H1 (cell line): ENCODE measurements around the gene BCL2A1. TPM values are rescaled to one million over a fixed set of nuclear protein-coding genes. Genes with fewer than 3 reads are reported as not detected.

ENCODE experiments used
- CTCF ChIA-PET: fragments of 300-600 bp; sonication (Branson Sonifier 250); formaldehyde crosslinking; loops from one replicate; lab custom pipeline; 2021; ENCODE audit not compliant: partially characterized antibody; lab: Charles Lee
- POLR2A ChIA-PET: fragments of 300-600 bp; sonication (Branson Sonifier 250); formaldehyde crosslinking; loops from one replicate; lab custom pipeline; 2021; ENCODE audit warnings: inconsistent platforms; ENCODE audit not compliant: partially characterized antibody; lab: Charles Lee
- DNase-seq, 2 experiments: peaks; one replicate each; pipeline versions ENCODE4 v3.0.0 to v3.0.0-alpha.2; 2010 to 2022; ENCODE audit warnings: low spot score in 2 of 2, low read depth in 1 of 2, mixed read lengths in 1 of 2
- FAIRE-seq: peaks from 2 replicates; lab custom pipeline; 2011; peaks lifted over from hg19 to GRCh38; lab: Jason Lieb, UNC
- H2AFZ ChIP-seq: 2 replicates; pipeline ENCODE4 v1.8.1; 2012; ENCODE audit warnings: low read length, inconsistent platforms
- H2AK5ac ChIP-seq: 2 replicates; pipeline ENCODE4 v1.6.1; 2013; ENCODE audit warnings: low read depth, low read length
- H2BK120ac ChIP-seq: replicated peaks from 2 replicates; pipeline ENCODE3; 2013; ENCODE audit warnings: low read depth, low read length, inconsistent platforms
- H2BK12ac ChIP-seq: 2 replicates; pipeline ENCODE4 v1.6.1; 2013; ENCODE audit warnings: low read depth, low read length
- H2BK15ac ChIP-seq: 2 replicates; pipeline ENCODE4 v1.6.1; 2013; ENCODE audit warnings: low read length
- H2BK20ac ChIP-seq: 2 replicates; pipeline ENCODE4 v1.6.1; 2013; ENCODE audit warnings: low read length
- H2BK5ac ChIP-seq: 2 replicates; pipeline ENCODE4 v1.6.1; 2013; ENCODE audit warnings: low read depth, low read length
- H3K14ac ChIP-seq: 2 replicates; pipeline ENCODE4 v1.6.1; 2013; ENCODE audit warnings: inconsistent platforms; ENCODE audit not compliant: insufficient read length
- H3K18ac ChIP-seq: 2 replicates; pipeline ENCODE4 v1.6.1; 2013; ENCODE audit warnings: low read length; ENCODE audit errors: extremely low read depth
- H3K23ac ChIP-seq: 2 replicates; pipeline ENCODE4 v1.6.1; 2013; ENCODE audit warnings: inconsistent platforms; ENCODE audit not compliant: insufficient read length
- H3K23me2 ChIP-seq: 2 replicates; pipeline ENCODE4 v1.6.1; 2013; ENCODE audit warnings: low read depth, low read length
- H3K27ac ChIP-seq: 2 replicates; pipeline ENCODE4 v1.6.1; 2011; ENCODE audit warnings: low read depth, low read length, inconsistent platforms
- H3K27me3 ChIP-seq, 4 experiments: replicated peaks in 1 of 4; 1 replicate in 1 of 4; 2 replicates in 3 of 4; pipeline versions ENCODE4 v1.6.1 to v1.8.1; 2011 to 2013; ENCODE audit warnings: low read length in 3 of 4, mild to moderate bottlenecking in 3 of 4, inconsistent platforms in 2 of 4, mixed read lengths in 2 of 4, moderate library complexity in 1 of 4; ENCODE audit not compliant: control insufficient read depth in 3 of 4, insufficient read depth in 3 of 4; ENCODE audit errors: extremely low read depth in 1 of 4
- H3K36me3 ChIP-seq, 4 experiments: 2 replicates each; pipeline versions ENCODE4 v1.6.1 to v1.8.1; 2011 to 2013; ENCODE audit warnings: mild to moderate bottlenecking in 4 of 4, low read length in 3 of 4, moderate library complexity in 2 of 4, control low read depth in 1 of 4, inconsistent platforms in 1 of 4; ENCODE audit not compliant: insufficient read depth in 4 of 4, control insufficient read depth in 2 of 4
- H3K4ac ChIP-seq: replicated peaks from 2 replicates; pipeline ENCODE3; 2013; ENCODE audit warnings: low read length, low read depth, mixed read lengths, inconsistent platforms; ENCODE audit not compliant: insufficient read length
- H3K4me1 ChIP-seq, 4 experiments: replicated peaks in 1 of 4; 1 replicate in 1 of 4; 2 replicates in 3 of 4; pipeline versions ENCODE4 v1.6.1 to v1.8.1; 2011 to 2013; ENCODE audit warnings: low read length in 3 of 4, inconsistent platforms in 2 of 4, mixed read lengths in 1 of 4; ENCODE audit not compliant: insufficient read depth in 4 of 4, control insufficient read depth in 3 of 4
- H3K4me2 ChIP-seq, 2 experiments: 2 replicates each; pipeline versions ENCODE4 v1.6.1 to v1.8.1; 2011 to 2013; ENCODE audit warnings: low read depth in 2 of 2, low read length in 2 of 2, control low read depth in 1 of 2, inconsistent platforms in 1 of 2, mild to moderate bottlenecking in 1 of 2; ENCODE audit not compliant: insufficient read depth in 1 of 2
- H3K4me3 ChIP-seq, 4 experiments: fragments of 200-600, 300-600 bp in 1 of 4; sonication (generic), shearing (Covaris generic), sonication (Bioruptor Twin) in 1 of 4; 2 replicates each; pipeline versions ENCODE4 v1.5.1 to v1.8.1; 2011 to 2016; ENCODE audit warnings: low read length in 4 of 4, low read depth in 3 of 4, control low read depth in 2 of 4, inconsistent platforms in 2 of 4, mild to moderate bottlenecking in 2 of 4, mixed read lengths in 1 of 4, moderate library complexity in 1 of 4; ENCODE audit not compliant: insufficient read depth in 2 of 4; ENCODE audit errors: extremely low read depth in 1 of 4
- H3K56ac ChIP-seq: replicated peaks from 2 replicates; pipeline ENCODE3; 2013; ENCODE audit warnings: low read depth, mild to moderate bottlenecking, mixed read lengths, low read length, inconsistent platforms; ENCODE audit not compliant: insufficient read length
- H3K79me1 ChIP-seq: 2 replicates; pipeline ENCODE4 v1.6.1; 2013; ENCODE audit warnings: low read depth, low read length, control low read depth
- H3K79me2 ChIP-seq, 2 experiments: 2 replicates each; pipeline versions ENCODE4 v1.6.1 to v1.8.1; 2012 to 2013; ENCODE audit warnings: low read length in 2 of 2, mild to moderate bottlenecking in 2 of 2, inconsistent platforms in 1 of 2; ENCODE audit not compliant: insufficient read depth in 2 of 2, control insufficient read depth in 1 of 2
- H3K9ac ChIP-seq, 4 experiments: replicated peaks in 1 of 4; 1 replicate in 1 of 4; 2 replicates in 3 of 4; pipeline versions ENCODE4 v1.6.1 to v1.8.1; 2011 to 2013; ENCODE audit warnings: low read depth in 3 of 4, low read length in 3 of 4, control low read depth in 2 of 4, mild to moderate bottlenecking in 2 of 4, moderate library complexity in 2 of 4, inconsistent platforms in 1 of 4; ENCODE audit errors: extremely low read depth in 1 of 4
- H3K9me3 ChIP-seq, 2 experiments: 2 replicates each; pipeline versions ENCODE4 v1.6.1 to v1.8.1; 2012 to 2013; ENCODE audit warnings: mild to moderate bottlenecking in 2 of 2, moderate library complexity in 2 of 2, control low read depth in 1 of 2, inconsistent platforms in 1 of 2, low read depth in 1 of 2, low read length in 1 of 2, mixed read lengths in 1 of 2; ENCODE audit not compliant: insufficient read depth in 2 of 2
- H4K20me1 ChIP-seq, 2 experiments: replicated peaks in 1 of 2; 2 replicates each; pipeline versions ENCODE3 to v1.8.1; 2011 to 2013; ENCODE audit warnings: inconsistent platforms in 2 of 2, low read length in 2 of 2, mild to moderate bottlenecking in 1 of 2; ENCODE audit not compliant: insufficient read depth in 2 of 2, control insufficient read depth in 1 of 2
- H4K5ac ChIP-seq: 2 replicates; pipeline ENCODE4 v1.6.1; 2013; ENCODE audit warnings: low read length, low read depth, mixed read lengths, inconsistent platforms; ENCODE audit not compliant: insufficient read length
- H4K8ac ChIP-seq: 2 replicates; pipeline ENCODE4 v1.8.0; 2013; ENCODE audit warnings: mild to moderate bottlenecking, moderate library complexity, low read length, inconsistent platforms; ENCODE audit not compliant: insufficient read depth; ENCODE audit errors: extremely low read depth
- H4K91ac ChIP-seq: replicated peaks from 2 replicates; pipeline ENCODE3; 2013; ENCODE audit warnings: low read length, mixed read lengths, inconsistent platforms; ENCODE audit not compliant: insufficient read length
- CTBP2 ChIP-seq: IDR thresholded peaks from 2 replicates; pipeline ENCODE4 v1.7.0; 2011; ENCODE audit warnings: borderline replicate concordance, mild to moderate bottlenecking, moderate library complexity, mixed read lengths, low read length; ENCODE audit not compliant: insufficient read depth, insufficient read length
- KDM5A ChIP-seq: fragments of 200-600 bp; IDR thresholded peaks from 2 replicates; pipeline ENCODE4 v1.7.1; 2012; ENCODE audit warnings: mild to moderate bottlenecking, low read length, inconsistent platforms, mixed read lengths
- RFX5 ChIP-seq: IDR thresholded peaks from 2 replicates; pipeline ENCODE4 v1.6.1; 2011; ENCODE audit warnings: low read depth, low read length, improper control_type of control experiment, borderline replicate concordance
- TEAD4 ChIP-seq: IDR thresholded peaks from 2 replicates; pipeline ENCODE4 v1.6.1; 2012; ENCODE audit warnings: low read depth, low read length, inconsistent platforms, mixed read lengths
- polyA plus RNA-seq, 7 experiments: library from polyadenylated mRNA; depleted of rRNA in 3 of 7; stranded (reverse) in 5 of 7; unstranded in 2 of 7; fragments of >200 nt in 5 of 7; fragments of 200-250 nt in 2 of 7; gene quantifications; 1 replicate in 5 of 7; 2 replicates in 1 of 7; 4 replicates in 1 of 7; pipeline versions ENCODE4 v1.2.1 to v1.2.3, GENCODE V29; 2011 to 2013; ENCODE audit warnings: missing spikeins in 2 of 7, mixed read lengths in 2 of 7
- total RNA-seq: library from RNA; stranded (reverse); fragmentation: NEBNext Ultra II Directional; extraction: Animal tissue kit (Norgen Biotek cat#: 25700); gene quantifications from 2 replicates; pipeline ENCODE4 v1.2.1, GENCODE V29; 2021

The BCL2A1 gene
- total and polyA plus RNA-seq, 2 of the 8 experiments (the other 6 are each of a cell fraction or from before 2014, with no cell fraction given) = not detected

DNA sequence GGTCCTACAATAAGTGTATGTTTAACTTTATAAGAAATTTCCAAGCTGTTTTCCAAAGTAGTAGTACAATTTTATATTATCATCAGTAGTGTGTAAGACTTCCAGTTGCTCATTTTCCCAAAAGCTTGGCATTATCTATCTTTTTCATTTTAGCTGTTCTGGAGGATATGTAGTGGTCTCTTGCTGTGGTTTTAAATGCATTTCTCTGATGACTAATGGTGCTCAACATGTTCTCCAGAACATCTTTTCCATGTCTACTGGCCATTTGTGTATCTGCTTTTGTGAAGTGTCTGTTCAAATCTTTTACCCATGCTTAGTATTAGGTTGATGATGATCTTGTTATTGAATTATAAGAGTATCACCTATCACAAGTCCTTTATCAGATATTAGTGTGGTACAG, 13.3 kb downstream of the BCL2A1 start:
- ChIA-PET CTCF (interaction anchor here (0.7 kb wide), 1 partner anchor 362 kb away, joined by 3 read pairs; no protein-coding TSS in a partner anchor), POLR2A (interaction anchor here (1.2 kb wide), 1 partner anchor 11 kb away, joined by 3 read pairs; no protein-coding TSS in a partner anchor)
- Histone ChIP-seq H3K23me2 (no peaks in the 10 kb centered on the region), H3K79me1 (no peaks in the 10 kb centered on the region), H3K56ac (no peak overlapping the region), H4K20me1 (no peaks in the 10 kb centered on the region), H4K5ac (no peak overlapping the region), H3K79me2 (no peaks in the 10 kb centered on the region), H3K36me3 (no peaks in the 10 kb centered on the region), H2BK15ac (no peak overlapping the region), H3K27ac (no peak overlapping the region), H4K91ac (no peak overlapping the region), H3K14ac (no peak overlapping the region), H3K9me3 (no peaks in the 10 kb centered on the region), H3K4me2 (no peak overlapping the region), H3K4me1 (no peaks in the 10 kb centered on the region), H3K4me3 (no peak overlapping the region), H2AFZ (no peak overlapping the region), H2BK12ac (no peak overlapping the region), H3K23ac (no peak overlapping the region), H2BK120ac (no peak overlapping the region), H3K27me3 (no peaks in the 10 kb centered on the region), H2BK20ac (no peak overlapping the region), H2BK5ac (no peak overlapping the region), H3K4ac (no peak overlapping the region), H3K18ac (no peak overlapping the region), H2AK5ac (no peak overlapping the region), H4K8ac (no peak overlapping the region), H3K9ac (no peak overlapping the region)
- no peak for FAIRE-seq
- DNase-seq = no peak
- TF ChIP-seq RFX5 = no peak
- TF ChIP-seq KDM5A = no peak
- no peak for TF ChIP-seq CTBP2
- TF ChIP-seq TEAD4 = no peak
